GM06990 (cell line): ENCODE measurements around the gene GK.
A peak's percentile ranks its signal among the peaks of the same experiment; 100 is the strongest.
"Not testable (repeated sequence)": the region's sequence is repeated elsewhere in the genome, so short reads cannot be mapped to it uniquely, and the experiment has no call there.

Source experiments
- DNase-seq: peaks from one replicate; pipeline ENCODE4 v3.0.0-alpha.2; 2011; ENCODE audit not compliant: insufficient read length; ENCODE audit errors: extremely low read depth
- H3K27me3 ChIP-seq: replicated peaks from 2 replicates; pipeline ENCODE4 v1.6.0; 2011; ENCODE audit warnings: low read length; ENCODE audit not compliant: control insufficient read depth, insufficient read depth
- H3K36me3 ChIP-seq: 2 replicates; pipeline ENCODE4 v1.5.1; 2011; ENCODE audit warnings: low read length; ENCODE audit not compliant: control insufficient read depth, insufficient read depth
- H3K4me3 ChIP-seq: replicated peaks from 2 replicates; pipeline ENCODE4 v1.5.1; 2011; ENCODE audit warnings: low read depth, mild to moderate bottlenecking, control low read depth, low read length
- CTCF ChIP-seq: IDR thresholded peaks from 2 replicates; pipeline ENCODE4 v1.5.1; 2011; ENCODE audit warnings: low read length, control low read depth, mild to moderate bottlenecking, inconsistent platforms; ENCODE audit not compliant: insufficient read depth, poor library complexity, severe bottlenecking

The GK gene

DNA sequence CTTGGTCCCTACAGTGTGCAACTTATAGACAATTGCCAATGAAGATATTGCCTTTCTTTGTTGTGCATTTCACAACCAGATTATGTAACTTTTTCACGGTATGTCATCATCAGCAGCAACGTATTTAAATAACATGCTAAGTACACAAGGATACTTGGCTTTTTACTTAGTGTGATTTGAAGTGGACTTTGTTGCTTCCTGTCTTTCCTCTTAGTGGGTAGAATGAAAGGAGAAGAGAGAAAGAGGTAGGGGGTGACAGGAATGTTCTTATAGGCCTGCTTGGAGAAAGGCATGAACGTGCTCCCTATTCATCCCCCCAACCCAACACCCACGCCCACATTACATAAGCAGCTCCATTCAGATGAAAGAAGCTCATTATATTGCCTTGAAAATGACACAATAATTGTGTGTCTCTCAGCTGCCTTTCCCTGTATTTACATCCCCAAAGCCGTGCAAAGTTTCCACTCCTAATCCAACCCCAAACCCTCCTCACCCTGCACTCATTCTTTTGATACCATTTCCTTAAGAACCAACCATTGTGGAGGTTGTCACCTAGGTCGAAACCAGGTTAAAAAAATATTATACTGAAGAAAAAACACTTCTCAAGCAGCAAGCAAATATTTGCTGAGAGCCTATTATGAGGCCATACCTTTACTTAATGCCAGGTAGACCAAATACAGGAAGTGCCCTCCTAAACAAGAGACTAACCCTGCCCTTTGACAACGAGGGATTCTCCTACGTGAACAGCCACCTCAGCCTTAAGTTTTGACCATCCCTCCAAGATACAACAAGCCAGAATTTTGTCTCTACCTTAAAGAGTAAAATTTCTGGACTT is 25.2 kb upstream of the GK start:
- no peak for TF ChIP-seq CTCF
- no peaks in the 10 kb centered on the region for H3K36me3 ChIP-seq
- no peaks in the 10 kb centered on the region; the same call in 1 of the 2 replicates for H3K27me3 ChIP-seq
- no peak for DNase-seq
- H3K4me3 ChIP-seq: no peak overlapping the region

GRCh38 chrX:30634070-30634469 is 19.2 kb upstream of the GK start:
- not testable (repeated sequence) for H3K27me3 ChIP-seq, H3K4me3 ChIP-seq, DNase-seq, H3K36me3 ChIP-seq

DNA sequence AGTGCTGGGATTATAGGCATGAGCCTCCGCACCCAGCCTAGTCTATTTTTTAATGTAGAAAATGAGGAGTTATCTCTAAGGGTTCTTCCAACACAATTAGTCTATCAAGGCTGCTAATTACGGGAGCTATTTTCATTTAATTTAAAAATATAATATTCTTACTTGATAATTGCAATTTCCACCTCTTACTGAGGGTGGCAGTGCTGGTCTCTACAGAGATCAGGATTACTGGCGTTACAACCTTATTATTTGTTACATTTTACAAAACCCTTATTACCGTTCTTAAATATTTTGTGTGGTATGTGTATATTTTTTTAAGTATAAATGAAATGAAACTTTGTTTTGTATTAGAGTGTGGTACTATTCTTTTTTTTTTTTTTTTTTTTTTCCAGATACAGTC is 17.6 kb upstream of the GK start:
- DNase-seq: no peak
- H3K4me3 ChIP-seq: no peak overlapping the region

GRCh38 chrX:30637874-30638815 is 15.1 kb upstream of the GK start:
- H3K27me3 ChIP-seq: no peaks in the 10 kb centered on the region
- DNase-seq: no peak
- no peak for TF ChIP-seq CTCF
- no peaks in the 10 kb centered on the region for H3K36me3 ChIP-seq
- no peak overlapping the region for H3K4me3 ChIP-seq

More for the DNA sequence above, 17.6 kb upstream of the GK start:
- H3K27me3 ChIP-seq: no peaks in the 10 kb centered on the region; the same call in 1 of the 2 replicates
- peak; percentile 42 for TF ChIP-seq CTCF
- H3K36me3 ChIP-seq: no peaks in the 10 kb centered on the region

- H3K27me3 ChIP-seq, H3K36me3 ChIP-seq, DNase-seq, H3K4me3 ChIP-seq: not testable (repeated sequence)
These were observed 13.5 kb upstream of the GK start for GRCh38 chrX:30639702-30640101.

- H3K27me3 ChIP-seq: no peaks in the 10 kb centered on the region
- H3K4me3 ChIP-seq: no peak overlapping the region
- DNase-seq: no peak
- H3K36me3 ChIP-seq: no peaks in the 10 kb centered on the region
- no peak for TF ChIP-seq CTCF
These were observed 10.6 kb upstream of the GK start for GRCh38 chrX:30642642-30643041.
